GM18498 (cell line): ENCODE results near the gene SLC25A12.
"Not testable (repeated sequence)": the region's sequence is repeated elsewhere in the genome, so short reads cannot be mapped to it uniquely, and the experiment has no call there.

Source experiments
- ATAC-seq: cut with Tn5 transposase; IDR thresholded peaks from one replicate; pipeline ENCODE4 v1.9.1; 2021; ENCODE audit warnings: mild to moderate bottlenecking, moderate library complexity; ENCODE audit not compliant: unreplicated experiment

SLC25A12 gene

DNA sequence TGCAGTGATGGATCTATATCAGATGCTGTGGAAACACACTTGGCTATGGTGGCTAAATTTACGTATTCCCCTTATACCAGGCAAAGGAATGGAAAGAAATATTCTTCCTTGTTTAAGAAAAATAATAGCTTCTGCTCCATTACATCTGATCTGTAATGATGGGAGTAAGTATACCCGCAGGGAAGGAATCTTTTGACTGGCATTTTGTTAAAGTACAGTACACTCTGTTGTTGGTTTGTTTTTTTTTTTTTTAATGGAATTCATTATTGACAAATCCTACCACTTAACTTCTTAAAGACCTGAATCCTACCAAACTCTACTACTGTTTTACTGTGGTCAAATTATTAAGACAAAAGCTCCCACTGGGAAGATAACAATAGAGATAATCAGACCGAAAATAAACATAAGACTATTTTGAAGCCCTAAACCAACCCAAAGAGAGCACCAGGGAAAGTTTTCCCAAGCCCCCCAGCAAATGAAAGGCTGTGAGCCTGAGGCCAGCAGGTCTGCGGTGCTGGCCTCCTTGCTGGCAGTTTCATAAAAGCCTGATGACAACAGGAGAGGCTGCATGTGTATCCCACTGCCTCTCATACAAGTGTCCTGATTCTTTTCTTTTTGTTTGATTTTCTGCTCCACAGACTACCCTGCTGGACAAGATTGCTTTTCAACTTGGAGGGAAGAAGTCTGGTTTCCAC is 101.0 kb downstream of the SLC25A12 start:
- no peak for ATAC-seq

DNA sequence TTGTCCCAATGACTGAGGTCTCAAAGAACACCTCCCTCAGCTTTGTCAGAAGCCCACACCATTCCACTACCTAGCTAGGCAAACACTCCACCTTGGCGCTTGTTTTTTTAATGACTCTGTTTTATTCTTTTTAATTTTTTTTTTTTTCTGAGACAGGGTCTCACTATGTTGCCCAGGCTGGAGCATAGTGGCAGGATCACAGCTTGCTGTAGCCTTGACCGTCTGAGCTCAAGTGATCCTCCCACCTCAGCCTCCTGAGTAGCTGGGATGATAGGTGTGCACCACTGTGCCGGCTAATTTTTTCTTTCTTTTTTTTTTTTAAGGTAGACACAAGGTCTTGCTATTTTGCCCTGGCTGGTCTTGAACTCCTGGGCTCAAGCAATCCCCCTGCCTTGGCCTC is 101.9 kb downstream of the SLC25A12 start:
- no peak for ATAC-seq

DNA sequence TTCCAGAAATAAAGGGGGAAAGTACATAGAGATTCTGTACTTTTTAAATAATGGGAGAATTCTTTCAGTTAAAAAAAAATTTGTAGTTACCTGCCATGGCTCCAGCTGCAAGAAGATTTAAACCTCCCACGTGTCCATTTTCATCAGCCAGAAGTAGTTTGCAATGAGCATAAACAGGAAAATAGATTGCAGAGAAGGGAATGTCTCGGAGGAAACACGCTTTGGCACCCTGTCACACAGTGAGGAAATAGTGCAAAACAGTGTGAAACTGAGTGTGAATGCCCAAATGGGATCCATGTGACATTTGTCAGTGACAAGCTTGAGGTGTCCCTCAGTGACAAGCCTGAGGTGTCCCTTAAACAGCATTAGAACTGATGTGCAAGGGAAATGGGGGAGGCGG is 102.7 kb downstream of the SLC25A12 start:
- no peak for ATAC-seq

DNA sequence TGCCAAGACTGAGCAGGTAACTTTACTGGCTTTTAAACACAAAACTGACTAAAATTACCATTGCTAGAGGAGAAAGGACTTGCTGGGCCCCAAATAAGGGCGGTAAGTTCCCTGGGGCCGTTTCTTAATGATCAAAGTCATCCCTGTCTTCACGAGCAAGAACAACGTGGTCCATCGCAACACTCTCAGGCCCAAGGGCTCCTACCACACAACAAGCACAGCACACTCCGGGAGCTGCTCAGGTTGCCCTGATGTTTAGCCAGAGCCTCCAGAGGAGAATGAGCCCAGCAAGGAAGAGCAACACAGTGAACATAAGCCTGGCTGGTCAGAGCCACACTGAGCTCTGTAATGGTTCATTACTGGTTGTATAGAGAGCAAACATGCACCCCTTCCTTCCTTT is 104.1 kb downstream of the SLC25A12 start:
- ATAC-seq, result no peak

DNA sequence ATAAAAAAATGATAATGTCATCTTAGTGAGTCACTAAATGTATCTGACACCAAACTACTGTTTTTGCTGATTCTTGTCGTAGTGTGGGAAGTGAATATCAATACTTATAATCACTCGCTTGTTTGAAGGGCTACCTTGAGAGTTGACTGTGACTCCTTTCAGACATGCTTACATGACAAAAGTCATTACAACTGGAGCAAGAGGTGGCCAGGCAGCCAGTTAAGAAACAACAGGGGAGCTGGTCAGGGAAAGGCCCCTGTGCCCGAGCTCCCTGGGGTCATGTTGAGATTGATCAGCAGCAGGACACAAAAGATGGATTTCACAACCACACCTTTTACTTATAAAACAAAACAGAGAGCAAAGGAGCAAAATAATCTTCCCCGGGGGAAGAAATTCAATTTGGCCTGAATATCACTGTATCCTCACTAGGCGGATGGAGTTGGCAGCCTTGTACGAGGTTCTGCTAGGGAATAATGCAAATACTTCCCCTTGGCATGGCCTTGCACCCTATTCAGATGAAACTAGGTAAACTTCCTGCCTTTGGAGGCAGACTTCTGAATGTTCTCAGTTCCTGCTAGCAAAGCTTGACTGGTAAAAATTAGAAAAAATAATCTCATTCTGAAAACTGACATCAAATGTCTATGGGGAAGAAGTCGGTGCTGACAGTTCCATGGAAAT is 105.6 kb downstream of the SLC25A12 start:
- ATAC-seq, result no peak

DNA sequence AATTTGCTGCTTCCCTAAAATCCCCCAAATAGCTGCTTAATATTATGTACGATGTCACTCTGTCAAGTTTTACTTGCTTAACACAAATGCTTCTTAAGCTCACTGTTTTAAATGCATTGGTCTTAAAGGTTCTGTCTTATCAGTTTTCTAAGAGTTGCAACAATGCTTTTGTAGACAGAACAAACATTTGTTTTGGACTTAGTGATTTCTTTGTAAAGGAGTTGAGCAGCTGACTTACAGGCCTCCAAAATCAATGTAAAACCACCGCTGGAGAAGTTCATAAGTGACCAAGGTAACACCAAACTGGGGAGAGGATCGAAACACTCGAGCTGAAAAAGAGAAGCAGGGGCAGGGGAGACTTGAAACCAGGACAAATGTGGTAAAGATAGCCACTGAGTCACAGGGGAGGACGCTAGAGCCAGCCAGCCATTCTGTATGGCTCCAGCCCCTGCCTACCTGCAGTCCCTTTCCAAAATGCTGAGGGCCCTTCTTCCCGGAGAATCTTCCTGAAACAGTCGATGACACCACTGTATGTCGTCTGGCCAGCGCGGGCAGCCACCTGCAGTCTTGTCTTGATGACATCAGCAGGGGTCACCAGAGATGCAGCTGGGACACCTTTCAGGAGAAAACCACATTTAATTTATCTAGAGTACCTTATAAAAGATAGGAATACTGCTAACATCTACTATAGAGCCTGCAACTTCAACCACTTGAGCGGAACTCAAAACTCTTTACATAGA is 106.5 kb downstream of the SLC25A12 start:
- no peak for ATAC-seq

DNA sequence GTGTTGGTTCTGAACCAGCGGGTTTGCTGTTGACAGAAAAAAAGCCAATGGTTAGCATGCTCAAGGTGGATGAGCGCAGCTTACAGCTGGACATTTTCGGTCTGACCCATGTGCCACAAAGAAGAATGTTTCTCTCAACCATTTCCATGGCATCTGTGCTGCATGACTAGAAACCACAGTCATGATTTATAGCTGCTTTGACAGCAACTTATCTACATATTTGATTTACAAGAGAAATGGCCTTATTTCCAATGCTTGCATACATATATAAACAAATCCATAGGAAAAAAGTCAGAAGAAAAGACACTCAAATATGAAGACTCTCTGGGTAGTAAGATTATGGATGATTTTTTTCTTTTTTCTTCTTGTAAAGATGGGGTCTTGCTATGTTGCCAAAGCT is 108.6 kb downstream of the SLC25A12 start:
- ATAC-seq, result no peak

DNA sequence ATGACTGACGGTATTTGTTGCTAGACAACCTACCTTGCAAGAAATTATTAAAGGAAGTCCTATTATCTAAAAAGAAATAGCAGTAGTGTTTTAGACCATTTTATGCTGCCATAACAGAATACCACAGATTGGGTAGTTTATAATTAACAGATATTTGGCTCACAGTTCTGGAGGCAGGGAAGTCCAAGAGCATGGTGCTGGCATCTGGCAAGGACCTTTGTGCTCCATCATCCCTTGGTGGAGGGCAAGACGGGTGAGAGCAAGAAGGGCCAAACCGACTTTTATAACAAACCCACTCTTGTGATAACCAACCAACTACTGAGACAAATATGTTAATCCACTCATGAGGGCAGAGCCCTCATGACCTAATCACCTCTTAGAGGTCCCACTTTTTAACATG is 115.5 kb downstream of the SLC25A12 start:
- no peak for ATAC-seq

DNA sequence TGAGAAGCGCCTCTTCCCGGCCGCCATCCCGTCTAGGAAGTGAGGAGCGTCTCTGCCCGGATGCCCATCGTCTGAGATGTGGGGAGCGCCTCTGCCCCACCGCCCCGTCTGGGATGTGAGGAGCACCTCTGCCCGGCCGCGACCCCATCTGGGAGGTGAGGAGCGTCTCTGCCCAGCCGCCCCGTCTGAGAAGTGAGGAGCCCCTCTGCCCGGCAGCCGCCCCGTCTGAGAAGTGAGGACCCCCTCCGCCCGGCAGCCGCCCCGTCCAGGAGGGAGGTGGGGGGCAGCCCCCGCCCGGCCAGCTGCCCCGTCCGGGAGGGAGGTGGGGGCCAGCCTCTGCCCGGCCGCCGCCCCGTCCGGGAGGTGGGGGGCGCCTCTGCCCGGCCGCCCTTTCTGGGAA is 119.5 kb downstream of the SLC25A12 start:
- ATAC-seq, result not testable (repeated sequence)

DNA sequence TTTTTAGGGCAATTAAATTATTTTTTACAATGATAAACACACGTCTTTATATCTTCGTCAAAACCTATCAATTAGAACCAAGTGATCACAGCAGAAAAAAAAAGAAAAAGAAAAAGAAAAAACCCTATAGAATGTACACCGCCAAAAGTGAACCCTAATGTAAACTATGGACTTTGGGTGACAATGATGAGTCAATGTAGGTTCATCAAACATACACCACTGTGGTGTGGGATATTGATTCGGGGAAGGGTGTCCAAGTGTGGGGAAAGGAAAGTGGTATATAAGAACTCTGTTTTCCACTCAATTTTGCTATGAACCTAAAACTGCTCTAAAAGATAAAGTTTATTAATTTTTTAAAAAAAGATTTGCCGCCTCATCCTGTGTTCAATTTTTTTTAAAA is 121.7 kb downstream of the SLC25A12 start:
- ATAC-seq, result no peak

DNA sequence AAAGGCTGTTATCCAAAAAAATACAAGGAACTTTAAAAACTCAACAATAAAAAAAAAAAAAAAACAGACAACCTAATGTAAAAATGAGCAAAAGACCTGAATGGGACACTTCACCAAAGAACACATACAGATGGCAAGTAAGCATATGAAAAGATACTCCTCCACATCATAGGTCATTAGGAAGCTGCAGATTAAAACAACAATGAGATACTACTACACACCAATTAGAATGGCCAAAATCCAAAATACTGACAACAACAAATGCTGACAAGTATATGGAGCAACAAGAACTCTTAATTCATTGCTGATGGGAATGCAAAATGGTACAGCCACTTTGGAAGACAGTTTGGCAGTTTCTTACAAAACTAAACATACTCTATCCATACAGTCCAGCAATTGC is 122.6 kb downstream of the SLC25A12 start:
- ATAC-seq, result no peak

DNA sequence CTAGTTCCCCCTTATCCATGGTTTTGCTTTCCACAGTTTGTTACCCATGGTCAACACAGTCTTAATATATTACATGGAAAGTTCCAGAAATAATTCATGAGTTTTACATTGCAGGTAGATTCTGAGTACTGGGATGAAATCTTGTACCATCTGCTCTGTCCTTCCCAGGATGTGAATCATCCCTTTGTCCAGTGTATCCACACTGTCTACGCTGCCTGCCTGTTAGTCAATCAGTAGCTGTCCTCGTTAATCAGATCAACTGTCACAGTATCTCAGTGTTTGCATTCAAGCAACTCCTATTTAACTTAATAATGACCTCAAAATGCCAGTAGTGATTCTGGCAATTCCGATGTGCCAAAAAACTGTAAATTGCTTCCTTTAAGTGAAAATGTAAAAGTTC is 130.4 kb downstream of the SLC25A12 start:
- ATAC-seq, result no peak

DNA sequence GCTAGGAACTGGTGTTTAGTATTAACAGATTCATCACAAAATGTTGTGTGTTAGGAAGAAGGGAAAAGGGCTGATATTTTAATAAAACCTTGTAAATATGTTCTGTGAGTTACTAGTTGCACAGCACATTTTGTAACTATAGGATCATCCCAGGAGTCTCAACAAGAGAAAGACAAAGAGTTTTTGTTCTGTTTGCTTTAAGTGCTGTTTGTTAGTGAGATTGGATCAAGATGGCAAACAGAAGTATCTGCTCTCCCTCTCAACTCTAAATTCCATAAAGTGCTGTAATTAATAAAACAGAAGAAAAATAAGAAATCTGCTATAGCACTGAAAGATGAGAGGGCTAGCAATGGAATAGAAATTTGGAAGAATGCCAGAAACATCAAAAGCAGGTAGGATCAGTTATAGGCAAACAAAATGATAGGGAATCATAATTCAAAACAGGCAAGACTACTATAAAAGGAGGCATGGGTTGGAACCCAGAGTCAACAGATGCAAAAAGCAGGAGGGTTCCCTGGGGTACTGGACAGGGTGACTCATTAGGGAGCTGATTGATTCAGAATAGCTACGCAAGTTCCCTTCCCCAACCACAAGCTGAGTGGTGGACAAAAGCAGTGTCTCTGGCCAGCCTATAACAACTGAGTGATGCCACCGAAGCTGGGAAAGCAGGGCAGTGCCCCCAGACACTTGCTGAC is 131.0 kb downstream of the SLC25A12 start:
- no peak for ATAC-seq

DNA sequence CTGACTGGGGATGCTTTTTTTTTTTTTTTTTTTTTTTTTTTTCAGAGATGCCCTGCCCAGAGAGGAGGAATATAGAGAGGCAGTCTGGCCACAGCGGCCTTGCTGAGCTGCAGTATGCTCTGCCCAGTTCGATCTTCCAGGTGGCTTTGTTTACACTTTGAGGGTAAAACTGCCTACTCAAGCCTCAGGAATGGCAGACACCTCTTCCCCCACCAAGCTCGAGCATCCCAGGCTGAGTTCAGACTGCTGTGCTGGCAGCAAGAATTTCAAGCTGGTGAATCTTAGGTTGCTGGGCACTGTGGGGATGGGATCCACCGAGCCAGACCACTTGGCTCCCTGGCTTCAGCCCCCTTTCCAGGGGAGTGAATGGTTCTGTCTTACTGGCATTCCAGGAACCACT is 132.9 kb downstream of the SLC25A12 start:
- ATAC-seq, result not testable (repeated sequence)

DNA sequence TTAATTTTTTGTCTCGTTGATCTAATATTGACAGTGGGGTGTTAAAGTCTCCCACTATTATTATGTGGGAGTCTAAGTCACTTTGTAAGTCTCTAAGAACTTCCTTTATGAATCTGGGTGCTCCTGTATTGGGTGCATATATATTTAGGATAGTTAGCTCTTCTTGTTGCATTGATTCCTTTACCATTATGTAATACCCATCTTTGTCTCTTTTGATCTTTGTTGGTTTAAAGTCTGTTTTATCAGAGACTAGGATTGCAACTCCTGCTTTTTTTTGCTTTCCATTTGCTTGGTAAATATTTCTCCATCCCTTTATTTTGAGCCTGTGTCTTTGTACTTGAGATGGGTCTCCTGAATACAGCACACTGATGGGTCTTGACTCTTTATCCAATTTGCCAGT is 135.3 kb downstream of the SLC25A12 start:
- not testable (repeated sequence) for ATAC-seq

DNA sequence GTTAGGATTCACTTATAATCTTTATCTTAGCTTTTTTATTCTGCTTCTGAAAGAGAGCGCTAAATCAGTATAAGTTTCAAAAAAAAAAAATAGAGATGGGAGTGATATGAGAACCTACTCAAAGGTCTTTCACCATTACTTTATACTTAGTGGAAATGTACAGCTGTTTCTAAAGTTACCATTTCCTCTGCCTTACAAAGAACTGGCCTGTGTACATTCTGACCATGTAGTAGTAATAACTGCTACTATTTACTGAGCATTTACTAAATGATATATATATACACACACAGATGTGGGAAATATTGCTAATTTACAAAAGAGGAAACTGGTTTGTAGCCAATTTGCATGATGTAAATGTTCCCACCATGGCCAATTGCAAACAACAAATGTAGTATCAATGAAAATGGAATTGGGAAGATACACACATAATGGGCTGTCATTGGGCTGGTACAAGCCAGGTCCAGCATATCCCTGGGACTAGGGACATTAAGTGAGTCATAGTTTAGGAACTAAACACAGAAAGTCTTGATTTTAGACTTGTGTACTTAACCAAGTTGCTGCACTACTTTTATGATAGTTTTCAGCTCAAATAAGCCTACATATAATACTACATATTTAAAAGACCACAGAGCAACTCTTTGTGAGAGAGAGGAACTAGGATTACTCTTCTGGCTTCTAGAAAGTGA is 139.6 kb downstream of the SLC25A12 start:
- ATAC-seq, result no peak

DNA sequence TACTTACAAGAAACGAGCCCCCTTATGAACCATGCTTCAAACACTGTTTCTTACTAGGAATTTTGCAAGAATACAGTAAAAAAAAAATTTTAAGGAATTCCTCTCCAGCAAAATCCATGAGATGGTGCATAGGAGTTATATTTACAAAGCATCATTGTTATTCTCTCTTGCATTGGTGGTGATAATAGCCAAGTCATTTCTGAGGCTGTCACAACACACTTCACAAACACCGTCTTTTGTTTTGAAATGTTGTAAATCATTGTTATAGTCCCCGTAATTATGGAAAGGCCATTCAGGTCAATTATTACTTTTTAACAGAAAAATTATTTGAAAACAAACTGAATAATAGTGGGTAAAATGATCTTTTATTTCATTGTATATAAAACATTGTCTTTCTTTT is 146.7 kb downstream of the SLC25A12 start:
- ATAC-seq, result no peak

DNA sequence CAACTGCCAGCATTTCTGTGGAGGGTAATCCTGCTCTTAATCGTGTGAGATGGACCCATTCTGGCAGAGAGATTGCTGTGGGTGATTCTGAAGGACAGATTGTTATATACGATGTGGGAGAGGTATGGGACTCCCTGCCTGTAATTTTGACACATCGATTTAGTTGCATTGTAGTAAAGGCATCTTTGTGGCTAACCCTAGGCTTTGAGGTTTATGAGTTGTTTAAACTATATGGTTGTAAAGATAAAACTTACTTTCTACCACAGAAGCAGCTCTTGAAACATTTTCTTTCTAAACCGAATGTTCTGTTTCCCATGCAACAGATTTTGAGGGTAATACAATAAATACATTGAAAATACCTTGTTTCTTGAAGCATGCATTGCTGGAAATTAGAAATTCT is 148.2 kb downstream of the SLC25A12 start:
- no peak for ATAC-seq

DNA sequence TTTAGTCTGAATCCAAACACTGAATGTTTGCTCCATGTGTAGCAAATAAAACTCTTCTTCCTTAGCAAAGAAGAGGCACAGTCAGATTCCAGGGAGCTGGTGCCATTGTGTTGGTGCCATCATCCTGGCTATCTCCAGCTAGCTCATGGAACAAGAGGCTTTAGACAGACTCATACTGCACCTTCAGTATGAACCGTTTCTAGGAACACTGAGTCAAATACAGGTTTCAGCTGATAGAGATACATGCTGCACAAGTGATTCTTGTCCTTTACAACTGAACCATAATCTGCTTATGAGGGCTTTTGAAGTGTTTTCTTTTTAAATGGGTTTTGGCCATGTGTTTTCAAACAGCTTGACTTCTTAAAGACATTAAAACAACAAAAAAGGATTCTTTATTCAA is 148.9 kb downstream of the SLC25A12 start:
- no peak for ATAC-seq

DNA sequence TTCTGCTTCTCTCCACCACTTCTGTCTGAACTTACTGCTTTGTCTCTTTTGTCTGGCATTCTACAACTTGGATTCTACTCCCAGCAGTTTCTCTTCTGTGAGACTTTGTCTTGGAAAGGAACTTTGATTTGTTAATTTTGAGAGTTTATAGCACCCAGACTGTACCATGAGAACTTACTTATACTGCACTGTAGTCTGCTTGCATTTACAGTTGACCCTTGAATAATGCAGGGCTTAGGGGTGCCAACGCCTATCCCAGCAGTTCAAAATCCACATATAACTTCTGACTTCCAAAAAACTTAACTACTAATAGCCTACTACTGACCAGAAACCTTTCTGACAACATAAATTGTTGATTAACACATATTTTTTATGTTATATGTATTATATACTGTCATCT is 151.3 kb downstream of the SLC25A12 start:
- ATAC-seq, result no peak

DNA sequence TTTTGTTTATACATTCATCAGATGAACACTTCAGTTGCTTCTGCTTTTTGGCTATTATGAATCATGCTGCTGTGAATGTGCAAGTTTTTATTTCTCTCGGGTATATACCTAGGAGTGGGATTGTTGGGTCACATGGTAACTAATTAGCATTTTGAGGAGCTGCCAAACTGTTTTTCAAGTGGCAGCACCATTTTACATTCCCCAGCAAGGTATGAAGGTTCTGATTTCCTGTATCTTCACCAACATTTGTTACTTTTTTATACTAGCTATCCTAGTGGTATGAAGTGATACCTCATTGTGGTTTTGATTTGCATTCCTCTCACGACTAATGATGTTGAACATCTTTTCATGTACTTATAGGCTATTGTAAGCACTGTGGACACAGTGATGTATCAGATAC is 152.9 kb downstream of the SLC25A12 start:
- peak; percentile 84 for ATAC-seq
